IPS-11a (cell line): Measurements from ENCODE around the gene GOLGA6C.
"Not testable (repeated sequence)": the region's sequence is repeated elsewhere in the genome, so short reads cannot be mapped to it uniquely, and the experiment has no call there.

Source experiments
- H3K4me3 ChIP-seq: one replicate; pipeline ENCODE4 v1.5.1; 2013; ENCODE audit warnings: low read depth, low read length, control low read depth

GOLGA6C gene, protein sequence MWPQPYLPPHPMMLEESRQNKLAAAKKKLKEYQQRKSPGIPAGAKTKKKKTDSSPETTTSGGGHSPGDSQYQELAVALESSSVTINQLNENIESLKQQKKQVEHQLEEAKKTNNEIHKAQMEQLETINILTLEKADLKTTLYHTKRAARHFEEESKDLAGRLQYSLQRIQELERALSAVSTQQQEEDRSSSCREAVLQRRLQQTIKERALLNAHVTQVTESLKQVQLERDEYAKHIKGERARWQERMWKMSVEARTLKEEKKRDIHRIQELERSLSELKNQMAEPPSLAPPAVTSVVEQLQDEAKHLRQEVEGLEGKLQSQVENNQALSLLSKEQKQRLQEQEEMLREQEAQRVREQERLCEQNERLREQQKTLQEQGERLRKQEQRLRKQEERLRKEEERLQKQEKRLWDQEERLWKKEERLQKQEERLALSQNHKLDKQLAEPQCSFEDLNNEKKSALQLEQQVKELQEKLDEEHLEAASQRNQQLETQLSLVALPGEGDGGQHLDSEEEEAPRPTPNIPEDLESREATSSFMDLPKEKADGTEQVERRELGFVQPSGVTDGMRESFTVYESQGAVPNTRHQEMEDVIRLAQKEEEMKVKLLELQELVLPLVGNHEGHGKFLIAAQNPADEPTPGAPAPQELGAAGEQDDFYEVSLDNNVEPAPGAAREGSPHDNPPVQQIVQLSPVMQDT

DNA sequence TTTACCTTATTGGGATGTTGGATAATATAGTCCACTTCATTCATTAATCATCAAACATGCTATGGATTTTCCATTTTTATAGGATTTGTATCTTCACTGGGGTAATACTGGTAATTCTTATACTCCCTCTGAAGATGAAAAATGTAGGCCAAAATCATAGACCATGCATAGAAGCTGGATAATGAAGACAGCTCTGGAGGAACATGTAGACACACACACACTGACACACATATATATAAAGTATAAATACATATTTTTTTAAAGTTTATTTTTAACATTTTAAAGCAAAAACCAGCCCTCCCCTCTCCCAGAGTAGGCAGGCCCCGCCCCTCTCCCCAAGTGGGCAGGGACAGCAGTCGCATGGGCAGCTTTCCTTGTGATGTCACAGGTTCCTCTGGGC, at the start of gene GOLGA6C:
GOLGA6C (plus strand) TSS at position 301 of the 400 bp plus-strand sequence. CDS start 265 bp downstream, outside the sequence.
- H3K4me3 ChIP-seq: not testable (repeated sequence)

GRCh38 chr15:75208501-75209288, 49.4 kb upstream of the GOLGA6C start:
- H3K4me3 ChIP-seq: no peak overlapping the region

DNA sequence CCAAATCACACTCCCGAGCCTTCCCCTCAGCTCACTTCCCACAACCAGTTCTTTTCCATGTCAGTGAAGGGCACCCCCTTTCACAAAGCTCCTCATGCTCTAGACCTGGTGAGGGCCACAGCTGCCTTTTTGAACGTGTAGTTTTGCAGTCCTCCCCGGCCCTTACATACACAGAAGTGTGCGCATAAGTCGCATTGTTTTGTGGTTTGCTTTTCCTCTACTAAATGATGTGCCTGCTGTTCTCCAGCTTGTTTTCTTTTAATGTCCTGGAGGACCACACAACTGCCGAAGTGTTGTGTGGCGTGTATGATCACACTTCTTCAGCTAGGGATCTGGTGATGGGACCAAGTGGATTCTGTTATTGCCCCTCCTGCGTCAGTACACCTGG, 48.9 kb upstream of the GOLGA6C start:
- no peak overlapping the region for H3K4me3 ChIP-seq

DNA sequence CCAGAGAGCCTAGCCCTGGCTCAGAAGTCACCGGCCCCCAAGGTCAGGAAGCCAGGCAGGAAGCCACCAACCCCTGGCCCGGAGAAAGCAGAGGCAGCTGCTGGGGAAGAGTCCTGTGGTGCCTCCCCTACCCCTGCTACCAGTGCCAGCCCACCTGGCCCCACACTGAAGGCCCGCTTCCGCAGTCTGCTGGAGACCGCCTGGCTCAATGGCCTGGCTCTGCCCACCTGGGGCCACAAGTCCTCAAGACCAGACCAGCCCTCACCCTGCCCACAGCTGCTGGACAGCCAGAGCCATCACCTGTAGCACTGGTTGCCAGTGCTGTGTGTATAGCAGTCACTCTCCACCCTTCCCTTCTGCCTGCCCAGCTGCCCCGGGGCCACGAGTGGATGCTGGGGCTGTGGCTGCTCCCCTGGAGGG, 47.3 kb upstream of the GOLGA6C start:
- no peak overlapping the region for H3K4me3 ChIP-seq

GRCh38 chr15:75211436-75212199, 46.5 kb upstream of the GOLGA6C start:
- no peak overlapping the region for H3K4me3 ChIP-seq

DNA sequence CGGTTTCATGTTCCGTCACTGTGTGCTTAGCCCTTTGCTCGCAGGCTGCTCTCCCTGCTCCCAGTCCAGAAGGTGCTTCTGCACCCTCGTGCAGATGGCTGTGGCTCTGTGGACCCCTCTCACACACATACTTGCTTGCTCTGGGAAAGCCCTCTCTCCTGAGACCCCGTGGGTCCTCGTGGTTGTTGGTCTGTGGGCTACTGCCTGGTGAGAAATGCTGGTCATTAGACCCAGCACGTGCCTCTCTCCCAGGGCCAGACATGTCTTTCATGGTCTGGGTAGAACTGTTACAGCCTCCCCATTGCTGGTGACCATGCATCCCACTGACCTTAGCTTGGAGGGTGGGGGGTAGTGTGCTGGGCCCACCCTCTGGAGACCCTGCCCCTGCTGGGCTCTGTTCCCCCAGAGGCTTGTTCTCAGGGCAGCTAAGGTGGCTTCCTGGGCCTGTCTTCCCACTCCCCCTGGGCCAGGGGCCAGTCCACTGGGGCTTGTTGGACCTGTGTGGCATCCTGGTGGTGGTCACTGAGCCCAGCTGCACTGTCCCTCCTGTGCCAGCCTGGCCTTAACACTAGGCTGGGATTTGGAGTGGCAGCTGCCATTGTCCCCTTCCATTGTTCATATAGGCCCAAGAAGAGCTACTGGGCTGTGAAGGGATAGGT, 45.8 kb upstream of the GOLGA6C start:
- no peak overlapping the region for H3K4me3 ChIP-seq

- H3K4me3 ChIP-seq: no peak overlapping the region
Observed at GRCh38 chr15:75213212-75213767, 44.8 kb upstream of the GOLGA6C start.

DNA sequence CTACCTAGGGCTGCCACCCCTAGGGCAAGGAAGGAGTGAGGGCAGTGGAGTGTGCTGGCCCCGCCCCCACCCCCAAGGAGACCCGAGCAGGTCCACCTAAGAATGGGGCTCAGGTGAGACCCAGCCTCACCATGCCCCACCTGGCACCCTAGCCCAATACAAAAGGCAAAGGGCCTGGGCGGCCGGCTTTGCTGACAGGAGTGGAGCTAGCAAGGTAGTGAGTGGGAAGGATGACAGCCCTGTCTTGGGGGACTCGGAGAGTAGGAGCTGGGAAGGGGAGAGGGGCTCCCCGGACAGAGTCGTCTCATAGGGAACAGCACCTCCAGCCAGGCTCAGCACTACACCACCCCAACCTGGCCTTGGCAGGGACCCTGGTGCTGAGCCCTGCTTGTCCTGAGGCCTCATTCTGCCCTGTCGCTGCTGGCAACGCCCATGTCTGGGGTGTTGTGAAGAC, 44.3 kb upstream of the GOLGA6C start:
- no peak overlapping the region for H3K4me3 ChIP-seq

GRCh38 chr15:75214293-75215096, 43.6 kb upstream of the GOLGA6C start:
- no peak overlapping the region for H3K4me3 ChIP-seq

DNA sequence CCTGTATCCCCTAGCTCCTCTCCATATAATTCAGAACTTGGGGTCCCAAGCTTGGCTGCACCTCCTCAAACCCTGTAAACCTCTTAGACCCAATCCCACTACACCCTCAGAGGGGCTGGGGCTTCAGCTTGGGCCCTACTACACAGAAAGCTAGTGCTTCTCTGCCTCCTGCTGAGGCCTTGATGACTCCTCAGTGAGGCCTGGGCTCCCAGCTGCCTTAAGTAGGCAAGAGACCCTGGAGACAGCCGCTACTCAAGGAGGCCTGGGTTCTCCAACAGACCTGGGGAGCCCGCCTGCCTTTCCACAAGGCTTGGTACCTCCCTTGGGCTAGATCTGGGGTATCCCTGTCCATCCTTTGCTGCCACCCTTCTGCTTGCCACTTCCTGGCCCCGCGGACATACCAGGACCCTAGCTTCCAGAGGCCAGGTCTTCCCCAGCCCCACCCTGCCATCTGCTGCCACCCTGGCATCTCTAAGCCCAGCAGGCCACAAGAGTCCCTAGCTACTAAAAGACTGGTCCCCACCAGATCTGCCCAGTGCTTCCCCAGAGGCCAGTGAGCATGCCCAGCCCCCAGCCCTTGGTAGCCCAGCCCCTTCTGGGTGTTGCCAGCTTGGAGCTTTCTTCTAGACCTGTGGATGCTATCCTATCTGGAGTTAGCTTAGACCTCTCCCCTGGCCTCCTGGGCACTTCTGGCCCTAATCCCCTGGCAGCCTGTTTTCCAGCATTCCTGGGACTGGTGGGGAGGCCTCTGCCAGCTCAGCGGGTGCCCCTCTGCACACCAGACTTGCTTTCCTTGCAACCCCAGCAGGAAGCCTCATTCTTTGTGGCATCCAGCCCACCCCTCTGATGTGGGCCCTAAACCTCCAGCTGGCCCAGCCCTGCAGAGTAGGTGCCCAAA, 42.8 kb upstream of the GOLGA6C start:
- no peak overlapping the region for H3K4me3 ChIP-seq

- H3K4me3 ChIP-seq: no peak overlapping the region
Observed at GRCh38 chr15:75217012-75217411, 41.1 kb upstream of the GOLGA6C start.

GRCh38 chr15:75217574-75217973, 40.6 kb upstream of the GOLGA6C start:
- not testable (repeated sequence) for H3K4me3 ChIP-seq

- H3K4me3 ChIP-seq: not testable (repeated sequence)
Observed at GRCh38 chr15:75219507-75219929, 38.6 kb upstream of the GOLGA6C start.

DNA sequence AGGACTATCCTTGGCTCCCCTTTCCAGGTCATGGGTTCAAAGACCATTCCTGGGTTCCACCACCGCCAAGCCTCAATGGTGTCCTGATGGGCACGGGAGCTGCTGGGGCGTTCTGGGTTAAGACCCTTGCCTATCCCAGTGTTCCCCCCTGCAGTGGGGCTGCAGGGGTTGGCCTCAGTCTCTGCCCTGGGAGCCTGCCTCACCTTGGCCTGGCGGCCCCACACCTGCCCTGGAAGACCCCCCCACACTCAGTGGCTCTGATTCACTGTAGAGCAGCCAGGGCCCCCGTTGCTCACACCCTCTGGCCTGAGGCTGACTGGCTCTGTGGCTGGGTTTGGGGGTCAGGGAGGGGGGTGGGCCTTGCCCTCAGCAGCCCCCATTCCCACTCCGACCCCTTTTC, 34.4 kb upstream of the GOLGA6C start:
- no peak overlapping the region for H3K4me3 ChIP-seq

GRCh38 chr15:75224281-75224680, 33.9 kb upstream of the GOLGA6C start:
- no peak overlapping the region for H3K4me3 ChIP-seq

DNA sequence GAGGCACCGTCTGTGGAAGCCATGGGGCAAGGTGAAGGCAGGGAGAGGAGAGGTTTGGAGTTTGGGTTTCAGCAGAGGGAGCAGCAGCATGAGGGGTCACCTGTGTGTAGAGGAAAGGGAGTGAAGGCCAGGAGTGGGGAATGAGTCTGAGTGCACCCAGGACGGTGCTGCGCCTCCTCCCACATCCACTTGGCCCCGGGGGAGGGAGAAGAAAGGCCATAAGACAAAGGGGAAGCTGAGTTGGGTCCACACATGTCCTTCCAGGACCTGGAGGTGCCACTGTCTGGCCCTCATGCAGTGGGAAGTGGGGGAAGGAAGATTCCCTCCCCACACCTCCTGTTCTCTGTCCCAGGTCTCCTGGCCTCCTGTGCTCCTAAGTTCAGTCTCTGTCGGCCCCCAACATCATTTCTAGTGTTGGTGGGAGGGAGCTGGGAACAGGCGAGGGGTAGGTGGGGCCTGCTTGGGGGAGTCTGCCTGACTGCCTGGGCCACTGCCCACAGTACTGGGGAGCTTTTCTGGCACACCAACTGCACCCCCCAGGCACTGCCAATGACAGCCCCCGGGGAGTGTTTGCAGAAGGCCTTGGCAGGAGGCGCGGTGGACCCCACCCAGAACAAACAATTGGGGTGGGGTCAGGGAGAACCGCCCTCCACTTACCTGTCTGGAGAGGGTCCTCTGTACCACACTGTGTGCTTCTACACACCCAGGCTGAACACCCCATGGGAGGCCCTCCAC, 32.9 kb upstream of the GOLGA6C start:
- not testable (repeated sequence) for H3K4me3 ChIP-seq
